B cell (primary cell): ENCODE measurements around the gene NEO1.

Experiments used
- EZH2 ChIP-seq: IDR thresholded peaks from 2 replicates; pipeline ENCODE4 v1.6.1; 2012; ENCODE audit warnings: borderline replicate concordance, low read depth, mild to moderate bottlenecking, moderate library complexity, low read length; ENCODE audit not compliant: insufficient read depth, poor library complexity, severe bottlenecking
- TF ChIP-seq, protein P1 (sequence below): fragments of 200-600 bp; IDR thresholded peaks from one replicate; pipeline ENCODE4 v1.8.0; 2022; ENCODE audit warnings: antibody characterized with exemption, mild to moderate bottlenecking

DNA sequence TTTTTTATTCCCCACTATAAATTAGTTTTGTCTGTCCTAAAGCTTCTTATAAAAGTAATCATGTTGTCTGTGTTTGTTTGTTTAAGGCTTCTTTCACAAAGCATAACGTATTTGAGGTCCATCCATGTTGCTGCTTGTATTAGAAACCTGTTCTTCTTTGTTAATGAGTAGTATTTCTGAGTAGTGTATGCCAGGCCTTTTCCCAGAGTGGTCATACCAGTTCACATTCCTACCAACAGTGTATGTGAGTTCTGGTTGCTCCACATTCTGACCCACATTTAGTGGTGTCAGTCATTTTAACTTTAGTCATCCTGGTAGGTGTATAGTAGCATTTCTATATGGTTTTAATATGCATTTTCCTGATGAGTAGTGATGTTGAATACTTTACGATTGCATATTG lies 98.6 kb downstream of the NEO1 start:
- TF ChIP-seq, protein P1, sequence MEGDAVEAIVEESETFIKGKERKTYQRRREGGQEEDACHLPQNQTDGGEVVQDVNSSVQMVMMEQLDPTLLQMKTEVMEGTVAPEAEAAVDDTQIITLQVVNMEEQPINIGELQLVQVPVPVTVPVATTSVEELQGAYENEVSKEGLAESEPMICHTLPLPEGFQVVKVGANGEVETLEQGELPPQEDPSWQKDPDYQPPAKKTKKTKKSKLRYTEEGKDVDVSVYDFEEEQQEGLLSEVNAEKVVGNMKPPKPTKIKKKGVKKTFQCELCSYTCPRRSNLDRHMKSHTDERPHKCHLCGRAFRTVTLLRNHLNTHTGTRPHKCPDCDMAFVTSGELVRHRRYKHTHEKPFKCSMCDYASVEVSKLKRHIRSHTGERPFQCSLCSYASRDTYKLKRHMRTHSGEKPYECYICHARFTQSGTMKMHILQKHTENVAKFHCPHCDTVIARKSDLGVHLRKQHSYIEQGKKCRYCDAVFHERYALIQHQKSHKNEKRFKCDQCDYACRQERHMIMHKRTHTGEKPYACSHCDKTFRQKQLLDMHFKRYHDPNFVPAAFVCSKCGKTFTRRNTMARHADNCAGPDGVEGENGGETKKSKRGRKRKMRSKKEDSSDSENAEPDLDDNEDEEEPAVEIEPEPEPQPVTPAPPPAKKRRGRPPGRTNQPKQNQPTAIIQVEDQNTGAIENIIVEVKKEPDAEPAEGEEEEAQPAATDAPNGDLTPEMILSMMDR = no peak
- TF ChIP-seq EZH2 = no peak
